GM23338 (cell line): ENCODE data around the gene ZNF106. TPM values are rescaled to one million over a fixed set of nuclear protein-coding genes. Genes with fewer than 3 reads are reported as not detected.
A peak's percentile ranks its signal among the peaks of the same experiment; 100 is the strongest.

Source experiments
- ATAC-seq: fragments of 200-7000 bp; cut with Tn5 transposase; 3 replicates; pipeline ENCODE4 v1.9.1; 2020
- DNase-seq: peaks from one replicate; pipeline ENCODE4 v3.0.0-alpha.2; 2015; ENCODE audit warnings: low spot score
- H2AFZ ChIP-seq: fragments of 200-600 bp; sonication (generic); 2 replicates; pipeline ENCODE4 v1.8.0; 2016; ENCODE audit warnings: antibody characterized with exemption, mild to moderate bottlenecking, moderate library complexity
- H3F3A ChIP-seq: fragments of 200-600 bp; sonication (generic); replicated peaks from 2 replicates; pipeline ENCODE4 v1.8.0; 2017; ENCODE audit warnings: antibody characterized with exemption, mixed run types, low read depth
- H3K27ac ChIP-seq: fragments of 200-600 bp; sonication (generic); 2 replicates; pipeline ENCODE4 v1.6.1; 2016; ENCODE audit warnings: low read depth
- H3K27me3 ChIP-seq: fragments of 200-600 bp; sonication (generic); 2 replicates; pipeline ENCODE4 v1.8.0; 2016; ENCODE audit warnings: mild to moderate bottlenecking, mixed run types, moderate library complexity; ENCODE audit not compliant: insufficient read depth
- H3K36me3 ChIP-seq: fragments of 200-600 bp; sonication (generic); 2 replicates; pipeline ENCODE4 v1.8.0; 2016; ENCODE audit warnings: mild to moderate bottlenecking; ENCODE audit not compliant: insufficient read depth
- H3K4me1 ChIP-seq: fragments of 200-600 bp; sonication (generic); 2 replicates; pipeline ENCODE4 v1.8.0; 2016; ENCODE audit warnings: mild to moderate bottlenecking, moderate library complexity; ENCODE audit not compliant: insufficient read depth
- H3K4me2 ChIP-seq: fragments of 200-600 bp; sonication (generic); 2 replicates; pipeline ENCODE4 v1.7.1; 2017; ENCODE audit warnings: mixed run types
- H3K4me3 ChIP-seq: fragments of 200-600 bp; sonication (generic); 2 replicates; pipeline ENCODE4 v1.6.1; 2016; ENCODE audit warnings: mixed run types
- H3K79me2 ChIP-seq: fragments of 200-600 bp; sonication (generic); replicated peaks from 2 replicates; pipeline ENCODE4 v1.8.0; 2017; ENCODE audit warnings: mild to moderate bottlenecking; ENCODE audit not compliant: insufficient read depth
- H3K9me2 ChIP-seq: fragments of 200-600 bp; sonication (generic); 2 replicates; pipeline ENCODE4 v1.8.0; 2017; ENCODE audit not compliant: insufficient read depth
- H4K20me1 ChIP-seq: fragments of 200-600 bp; sonication (generic); replicated peaks from 2 replicates; pipeline ENCODE4 v1.8.0; 2017; ENCODE audit warnings: mild to moderate bottlenecking; ENCODE audit not compliant: insufficient read depth
- H3K27ac Mint-ChIP-seq: 2 replicates; pipeline ENCODE4 v1.8.0; 2020; ENCODE audit warnings: inconsistent platforms, mild to moderate bottlenecking, moderate library complexity, mixed read lengths
- H3K27me3 Mint-ChIP-seq: 3 replicates; pipeline ENCODE4 v1.8.0; 2022; ENCODE audit warnings: low read depth, mild to moderate bottlenecking, moderate library complexity, mixed read lengths, inconsistent platforms; ENCODE audit not compliant: insufficient read depth, poor library complexity
- H3K36me3 Mint-ChIP-seq: 3 replicates; pipeline ENCODE4 v1.8.0; 2021; ENCODE audit warnings: low read depth, mild to moderate bottlenecking, inconsistent platforms, moderate library complexity, mixed read lengths
- H3K4me1 Mint-ChIP-seq: 3 replicates; pipeline ENCODE4 v1.8.0; 2020; ENCODE audit warnings: mild to moderate bottlenecking, inconsistent platforms, mixed read lengths
- H3K4me3 Mint-ChIP-seq: 3 replicates; pipeline ENCODE4 v1.8.0; 2021; ENCODE audit warnings: moderate library complexity, mild to moderate bottlenecking, inconsistent platforms, mixed read lengths
- H3K9me3 Mint-ChIP-seq: 3 replicates; pipeline ENCODE4 v1.8.0; 2020; ENCODE audit warnings: moderate library complexity, mild to moderate bottlenecking, inconsistent platforms, mixed read lengths
- CREB1 ChIP-seq: fragments of 250-450 bp; sonication (Bioruptor Pico); IDR thresholded peaks from 2 replicates; pipeline ENCODE4 v1.5.0; 2020; ENCODE audit warnings: low read depth, mild to moderate bottlenecking, moderate library complexity
- EZH2 ChIP-seq: fragments of 200-600 bp; sonication (generic); IDR thresholded peaks from one replicate; pipeline ENCODE4 v1.8.0; 2017; ENCODE audit warnings: antibody characterized with exemption, mild to moderate bottlenecking, low read depth; ENCODE audit not compliant: unreplicated experiment
- EZH2phosphoT487 ChIP-seq: fragments of 200-600 bp; sonication (generic); IDR thresholded peaks from one replicate; pipeline ENCODE4 v1.8.1; 2018; ENCODE audit warnings: antibody characterized with exemption; ENCODE audit not compliant: unreplicated experiment
- JUNB ChIP-seq: IDR thresholded peaks from one replicate; pipeline ENCODE4 v1.6.1; 2016; ENCODE audit warnings: antibody characterized with exemption; ENCODE audit not compliant: unreplicated experiment
- NANOG ChIP-seq: IDR thresholded peaks from 2 replicates; pipeline ENCODE4 v1.6.1; 2016; ENCODE audit warnings: antibody characterized with exemption, borderline replicate concordance
- REST ChIP-seq: IDR thresholded peaks from one replicate; pipeline ENCODE4 v1.6.1; 2018; ENCODE audit warnings: antibody characterized with exemption; ENCODE audit not compliant: unreplicated experiment
- STAT1 ChIP-seq: IDR thresholded peaks from one replicate; pipeline ENCODE4 v1.6.1; 2016; ENCODE audit warnings: antibody characterized with exemption; ENCODE audit not compliant: unreplicated experiment
- ZNF331 ChIP-seq: fragments of 250-450 bp; sonication (Bioruptor Pico); IDR thresholded peaks from 2 replicates; pipeline ENCODE4 v1.5.0; 2020; ENCODE audit warnings: low read depth, mild to moderate bottlenecking, moderate library complexity
- polyA plus RNA-seq: library from polyadenylated mRNA; unstranded; fragments of >200 nt; fragmentation: Nextera tagmentation; extraction: Ambion mirVana; gene quantifications from 2 replicates; pipeline ENCODE4 v1.2.1, GENCODE V29; 2016
- total RNA-seq: library from RNA; depleted of rRNA; stranded (reverse); fragments of >200 nt; shearing (Covaris generic); gene quantifications from 2 replicates; pipeline ENCODE4 v1.2.3, GENCODE V29; 2014
- TF ChIP-seq, protein P1 (sequence below), 2 experiments: fragments of 200-600 bp in 1 of 2; sonication (generic) in 1 of 2; conservative IDR thresholded peaks; 2 replicates each; pipeline versions ENCODE4 v1.5.1 to v1.6.1; 2016 to 2017; ENCODE audit warnings: antibody characterized with exemption in 2 of 2, low read depth in 2 of 2, mild to moderate bottlenecking in 2 of 2, moderate library complexity in 1 of 2

ZNF106 gene
- total and polyA plus RNA-seq, 2 experiments from 2014 or later = 48.0 to 53.7 TPM

GRCh38 chr15:42373274-42373673 lies 117.7 kb downstream of the ZNF106 start (continued):
- TF ChIP-seq, protein P1, sequence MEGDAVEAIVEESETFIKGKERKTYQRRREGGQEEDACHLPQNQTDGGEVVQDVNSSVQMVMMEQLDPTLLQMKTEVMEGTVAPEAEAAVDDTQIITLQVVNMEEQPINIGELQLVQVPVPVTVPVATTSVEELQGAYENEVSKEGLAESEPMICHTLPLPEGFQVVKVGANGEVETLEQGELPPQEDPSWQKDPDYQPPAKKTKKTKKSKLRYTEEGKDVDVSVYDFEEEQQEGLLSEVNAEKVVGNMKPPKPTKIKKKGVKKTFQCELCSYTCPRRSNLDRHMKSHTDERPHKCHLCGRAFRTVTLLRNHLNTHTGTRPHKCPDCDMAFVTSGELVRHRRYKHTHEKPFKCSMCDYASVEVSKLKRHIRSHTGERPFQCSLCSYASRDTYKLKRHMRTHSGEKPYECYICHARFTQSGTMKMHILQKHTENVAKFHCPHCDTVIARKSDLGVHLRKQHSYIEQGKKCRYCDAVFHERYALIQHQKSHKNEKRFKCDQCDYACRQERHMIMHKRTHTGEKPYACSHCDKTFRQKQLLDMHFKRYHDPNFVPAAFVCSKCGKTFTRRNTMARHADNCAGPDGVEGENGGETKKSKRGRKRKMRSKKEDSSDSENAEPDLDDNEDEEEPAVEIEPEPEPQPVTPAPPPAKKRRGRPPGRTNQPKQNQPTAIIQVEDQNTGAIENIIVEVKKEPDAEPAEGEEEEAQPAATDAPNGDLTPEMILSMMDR (conservative IDR thresholded peaks at IDR 0.05; ENCODE audit: low read depth in 2 of 2) = no peak
- no peak for TF ChIP-seq STAT1
- TF ChIP-seq NANOG = no peak
- no peak for TF ChIP-seq EZH2
- no peak for TF ChIP-seq EZH2phosphoT487
- TF ChIP-seq ZNF331 (CRISPR knock-in tag) = no peak
- TF ChIP-seq REST = no peak
- TF ChIP-seq CREB1 (CRISPR knock-in tag) = no peak
- TF ChIP-seq JUNB = no peak

- Mint-ChIP-seq H3K9me3 (peaks cover 20% of the 10 kb centered on the region), H3K27ac (no peak overlapping the region), H3K4me3 (no peak overlapping the region), H3K36me3 (peaks cover 11% of the 10 kb centered on the region), H3K27me3 (peaks cover 2% of the 10 kb centered on the region), H3K4me1 (no peaks in the 10 kb centered on the region)
- ATAC-seq = no peak
- Histone ChIP-seq H4K20me1 (no peaks in the 10 kb centered on the region), H3K4me2 (no peak overlapping the region), H3K9me2 (peaks cover 11% of the 10 kb centered on the region; the same call in 1 of the 2 replicates), H3K36me3 (no peaks in the 10 kb centered on the region), H3K79me2 (no peaks in the 10 kb centered on the region), H3K4me3 (no peak overlapping the region), H3K27ac (no peak overlapping the region), H3K27me3 (no peaks in the 10 kb centered on the region), H3K4me1 (no peaks in the 10 kb centered on the region), H2AFZ (no peak overlapping the region), H3F3A (no peaks in the 10 kb centered on the region)
- peak; percentile 33 for DNase-seq
- TF ChIP-seq, protein P1 (conservative IDR thresholded peaks at IDR 0.05; ENCODE audit: low read depth in 2 of 2) = peak; percentile 22 to 31; a peak in 2 of 4 replicates
- TF ChIP-seq NANOG = no peak
These were observed 119.8 kb downstream of the ZNF106 start for GRCh38 chr15:42371096-42371495.
